DMS 273 (cell line): ENCODE results near the gene MED29.

Experiments used
- DNase-seq: peaks from one replicate; lab custom pipeline; 2025; ENCODE audit not compliant: unreplicated experiment; lab: John Stamatoyannopoulos, UW

The MED29 gene

DNA sequence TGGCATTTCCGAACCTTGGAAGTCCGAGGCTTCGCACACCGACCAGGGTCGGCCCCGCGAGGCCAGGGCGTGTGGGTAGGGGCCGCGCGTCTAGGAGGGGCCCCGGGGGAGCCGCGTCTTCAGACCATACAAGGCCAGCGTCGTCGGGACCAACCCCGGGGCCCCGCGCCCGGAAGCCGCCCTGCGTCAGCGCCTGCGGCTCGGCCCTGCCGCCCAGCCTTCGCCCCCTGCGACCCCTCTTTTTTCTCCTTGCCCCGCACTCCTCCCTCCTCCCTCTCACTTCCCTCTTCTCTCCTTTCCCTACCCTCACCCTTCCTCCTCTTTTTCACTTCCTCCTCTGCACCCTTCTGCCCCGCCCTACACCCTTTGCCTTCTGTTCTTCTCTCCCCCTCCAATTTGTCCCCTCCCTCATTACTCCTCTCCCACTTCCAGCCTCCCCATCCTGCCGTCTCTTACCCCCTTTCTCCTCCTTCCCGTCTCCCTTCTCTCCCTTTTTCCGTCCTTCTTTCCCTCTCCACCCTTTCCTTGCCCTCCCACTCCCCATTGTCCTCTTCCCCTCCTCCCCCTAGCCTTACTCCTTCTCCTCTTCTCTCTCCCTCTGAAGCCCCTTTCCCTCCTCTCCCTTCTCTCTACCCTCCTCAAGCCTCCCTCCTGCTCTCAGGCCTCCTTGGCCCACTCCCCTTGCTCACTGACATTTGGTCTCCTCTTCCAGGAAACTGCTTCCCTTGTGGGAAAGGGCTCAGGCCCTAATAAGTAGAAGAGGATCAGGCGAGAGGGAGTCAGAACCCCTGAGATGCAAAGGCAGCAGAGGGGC lies 19.0 kb downstream of the MED29 start:
- peak; percentile 71 for DNase-seq

DNA sequence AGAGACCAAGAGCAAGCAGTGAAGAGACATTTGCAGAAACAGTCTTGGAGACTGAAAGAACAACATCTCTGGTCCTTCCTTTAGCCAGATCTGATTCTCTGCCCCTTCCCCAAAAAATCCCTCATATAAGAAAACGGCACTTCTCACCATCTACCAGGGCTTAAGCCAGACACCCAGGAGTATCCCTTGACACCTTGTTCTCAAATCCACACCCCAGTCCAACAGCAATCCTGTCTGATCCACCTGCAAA lies 19.6 kb downstream of the MED29 start:
- DNase-seq: no peak

DNA sequence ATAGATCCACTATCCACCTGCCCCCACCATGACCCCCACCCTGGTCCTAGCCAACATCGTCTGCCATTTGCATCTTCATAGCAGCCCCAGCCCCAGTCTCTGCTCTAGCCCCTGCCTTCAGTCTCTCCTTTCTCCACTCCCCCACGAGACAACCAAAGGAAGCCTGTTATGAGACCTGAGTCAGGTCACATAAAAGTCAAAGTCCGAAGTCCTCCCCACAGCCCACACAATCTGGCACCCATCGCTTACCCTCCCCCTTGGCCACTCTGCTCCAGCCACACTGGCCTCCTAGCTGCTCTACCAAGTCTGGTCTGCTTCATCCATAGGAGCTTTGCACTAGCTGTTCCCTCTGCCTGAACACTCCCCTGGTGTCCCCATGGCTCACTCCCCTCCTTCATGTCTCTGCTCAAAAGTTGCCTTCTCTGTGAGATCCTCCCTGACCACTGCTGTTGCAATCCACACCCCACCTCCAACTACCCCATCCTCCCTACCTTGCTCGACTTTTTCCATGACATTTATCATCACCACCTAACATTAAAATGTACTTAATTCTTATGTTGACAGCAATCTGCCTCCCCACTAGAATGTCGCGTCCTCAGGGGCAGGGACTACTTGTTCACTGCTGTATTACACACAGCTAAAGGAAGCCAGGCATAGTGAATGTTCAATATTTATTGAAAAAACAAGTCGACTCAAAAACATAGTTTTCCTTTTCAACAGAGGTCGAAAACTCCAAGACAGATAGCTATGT lies 20.1 kb downstream of the MED29 start:
- DNase-seq: no peak

DNA sequence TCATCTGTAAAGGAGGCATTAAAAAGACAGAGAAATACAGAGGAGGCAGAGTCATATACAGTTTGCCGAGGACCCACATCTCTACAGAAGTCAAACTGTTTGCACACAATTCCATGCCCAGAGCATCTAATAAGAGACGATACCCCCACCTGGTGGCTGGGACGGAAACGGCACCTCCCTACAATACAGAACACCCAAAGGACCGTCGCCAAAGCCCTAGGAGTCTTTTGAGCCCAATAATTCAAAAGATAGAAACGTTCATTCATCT lies 20.6 kb downstream of the MED29 start:
- peak; percentile 96 for DNase-seq

DNA sequence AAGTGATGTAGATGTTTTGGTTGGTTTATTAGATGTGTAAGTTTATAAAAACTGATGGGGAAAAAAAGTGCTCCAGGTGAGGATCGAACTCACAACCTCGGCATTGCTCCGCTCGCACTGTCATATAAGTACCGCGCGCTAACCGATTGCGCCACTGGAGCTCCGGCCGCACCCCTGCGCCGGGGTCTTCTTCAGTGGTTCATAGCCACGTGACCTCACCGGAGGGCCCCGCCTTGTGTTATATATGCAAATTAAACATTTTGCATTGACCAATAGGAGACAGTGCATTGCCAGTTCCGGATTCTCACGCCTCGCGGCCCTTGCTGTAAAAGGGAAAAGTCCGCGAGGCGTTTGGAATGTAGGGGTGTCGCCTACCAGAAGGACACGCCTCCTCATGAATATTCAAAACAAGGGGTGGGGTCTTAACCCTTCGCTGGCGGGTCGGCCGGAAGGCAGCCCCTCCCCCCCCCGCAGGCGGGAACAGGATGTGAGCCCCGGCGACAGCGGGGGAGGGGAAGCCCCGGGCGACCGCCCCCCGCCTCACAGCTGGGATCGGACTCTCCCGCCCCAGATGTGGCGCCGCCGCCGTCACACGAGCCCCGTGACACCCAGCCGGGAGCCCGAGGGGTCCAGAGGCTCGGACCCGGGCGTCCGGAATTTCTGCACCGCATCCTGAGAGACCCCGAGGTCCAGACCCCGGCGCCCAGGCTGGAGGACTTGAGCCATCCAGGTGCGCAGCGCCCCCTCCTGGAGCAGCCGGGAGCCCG lies 21.1 kb downstream of the MED29 start, which contains the start of gene PLEKHG2:
Gene PLEKHG2 (plus strand): TSS at position 570 of the 767 bp plus-strand sequence. CDS start 1,418 bp downstream, outside the sequence.
- DNase-seq: peak; percentile 99

DNA sequence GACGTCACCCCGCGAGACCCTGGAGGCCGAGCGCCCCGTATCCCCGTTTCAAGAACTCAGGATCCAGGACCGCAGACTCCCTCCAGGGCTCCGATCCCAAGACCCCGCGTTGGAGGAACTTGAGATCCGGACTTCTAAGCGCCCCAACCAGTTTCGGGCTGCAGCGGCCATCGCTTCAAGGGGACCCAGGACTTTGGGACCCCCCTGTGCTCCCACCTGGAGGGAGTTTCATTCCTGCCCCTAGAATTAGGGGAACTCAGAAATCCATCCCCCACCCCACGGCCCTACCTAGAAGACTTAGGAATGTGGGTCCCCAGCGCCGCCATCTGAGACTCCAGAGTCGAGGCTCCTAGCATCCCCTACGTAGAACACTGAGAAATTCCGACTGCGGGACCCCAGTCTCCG lies 21.7 kb downstream of the MED29 start:
- DNase-seq: no peak

DNA sequence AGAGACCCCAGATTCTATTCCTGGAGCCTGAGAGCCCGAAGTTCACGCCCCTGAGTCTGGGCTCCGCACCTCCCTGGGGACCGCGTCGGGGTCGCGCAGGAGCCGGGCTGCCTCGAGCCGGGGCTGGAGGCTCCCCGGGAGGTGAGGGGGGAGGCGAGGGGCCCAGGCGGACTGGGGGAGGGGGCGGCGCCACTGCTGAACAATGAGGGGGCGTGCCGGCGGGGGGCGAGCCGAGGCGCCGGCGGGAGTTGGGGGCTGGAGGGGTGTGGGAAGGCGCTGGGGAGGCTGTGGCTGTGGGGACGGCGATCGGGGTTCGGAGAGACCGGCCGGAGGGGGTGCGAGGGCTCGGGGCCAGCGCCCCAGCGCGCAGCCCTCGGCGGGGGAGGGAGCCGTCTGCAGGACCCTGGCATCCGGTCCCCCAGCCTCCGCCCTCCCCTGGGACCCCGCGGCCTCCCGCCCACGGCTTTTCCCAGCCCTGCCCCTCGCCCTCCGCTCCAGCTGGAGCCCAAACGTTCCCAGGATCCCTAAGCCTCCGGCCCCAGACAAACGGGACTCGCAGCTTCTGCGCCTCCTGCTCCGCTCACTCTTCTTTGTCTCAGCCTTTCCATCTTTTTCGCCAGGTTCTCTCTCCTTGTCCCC lies 22.2 kb downstream of the MED29 start:
- DNase-seq: peak; percentile 80

DNA sequence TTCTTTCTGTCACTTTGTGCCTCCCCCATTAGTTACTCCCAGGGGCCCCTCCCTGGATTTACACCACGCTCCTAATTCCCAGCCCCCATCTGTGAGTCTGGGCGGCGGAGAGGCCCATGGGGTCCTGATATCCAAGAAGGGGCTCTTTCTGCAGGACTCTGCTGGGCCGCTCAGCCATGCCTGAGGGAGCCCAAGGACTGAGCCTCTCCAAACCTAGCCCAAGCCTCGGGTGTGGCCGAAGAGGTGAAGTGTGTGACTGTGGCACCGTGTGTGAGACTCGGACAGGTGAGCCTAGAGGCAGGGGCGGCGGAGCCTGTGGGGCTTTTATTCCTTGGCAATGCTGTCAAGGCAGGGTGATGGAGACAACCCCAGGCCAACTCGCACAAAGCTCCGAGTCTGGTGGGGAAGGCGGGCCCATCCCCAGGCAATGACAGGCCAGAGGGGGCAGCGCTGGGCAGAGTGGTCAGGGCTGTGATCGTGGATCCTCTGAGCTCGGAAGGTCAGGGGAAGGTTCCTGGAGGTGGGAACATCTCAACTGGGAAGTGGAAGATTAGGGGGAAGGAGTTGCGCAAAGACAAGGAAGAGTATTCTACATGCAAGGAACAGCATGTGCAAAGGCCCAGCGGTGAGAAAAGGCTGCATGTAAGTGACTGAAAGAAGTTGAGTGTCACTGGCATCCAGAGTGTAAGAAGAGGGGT lies 22.9 kb downstream of the MED29 start:
- DNase-seq: peak; percentile 39

DNA sequence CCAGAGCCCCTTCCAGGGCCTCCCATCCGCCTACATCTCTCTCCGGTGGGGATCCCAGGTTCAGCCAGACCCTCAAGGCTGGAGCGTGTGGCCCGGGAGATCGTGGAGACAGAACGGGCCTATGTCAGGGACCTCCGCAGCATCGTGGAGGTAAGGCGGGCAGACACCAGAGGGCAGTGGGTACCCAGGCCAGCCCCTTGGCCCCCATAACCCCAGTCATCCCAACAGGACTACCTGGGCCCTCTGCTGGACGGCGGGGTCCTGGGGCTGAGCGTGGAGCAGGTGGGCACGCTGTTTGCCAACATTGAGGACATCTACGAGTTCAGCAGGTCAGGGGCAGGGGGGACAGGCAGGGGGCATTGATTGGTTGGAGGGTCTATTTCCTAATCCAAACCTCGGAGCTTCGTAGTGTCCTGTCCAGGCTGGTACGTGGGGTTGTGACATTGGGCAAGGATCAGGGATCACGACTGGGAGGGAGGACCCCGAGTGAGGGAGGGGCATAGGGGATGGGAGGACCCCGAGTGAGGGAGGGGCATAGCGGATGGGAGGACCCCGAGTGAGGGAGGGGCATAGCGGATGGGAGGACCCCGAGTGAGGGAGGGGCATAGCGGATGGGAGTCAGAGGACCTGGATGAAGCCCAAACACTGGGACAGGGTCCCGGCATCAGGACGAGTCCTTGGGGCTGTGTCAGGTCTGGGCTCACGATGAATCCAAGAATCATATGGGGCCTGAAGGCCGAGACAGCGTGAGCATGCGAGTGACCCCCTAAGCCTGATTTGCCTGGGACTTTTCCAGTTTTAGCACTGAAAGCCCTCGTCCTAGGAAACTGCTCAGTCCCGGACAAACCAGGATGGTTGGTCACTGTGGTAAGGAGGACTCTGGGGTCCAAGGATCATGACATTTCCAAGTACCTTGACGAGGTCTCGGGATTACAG lies 24.2 kb downstream of the MED29 start:
- DNase-seq: no peak

DNA sequence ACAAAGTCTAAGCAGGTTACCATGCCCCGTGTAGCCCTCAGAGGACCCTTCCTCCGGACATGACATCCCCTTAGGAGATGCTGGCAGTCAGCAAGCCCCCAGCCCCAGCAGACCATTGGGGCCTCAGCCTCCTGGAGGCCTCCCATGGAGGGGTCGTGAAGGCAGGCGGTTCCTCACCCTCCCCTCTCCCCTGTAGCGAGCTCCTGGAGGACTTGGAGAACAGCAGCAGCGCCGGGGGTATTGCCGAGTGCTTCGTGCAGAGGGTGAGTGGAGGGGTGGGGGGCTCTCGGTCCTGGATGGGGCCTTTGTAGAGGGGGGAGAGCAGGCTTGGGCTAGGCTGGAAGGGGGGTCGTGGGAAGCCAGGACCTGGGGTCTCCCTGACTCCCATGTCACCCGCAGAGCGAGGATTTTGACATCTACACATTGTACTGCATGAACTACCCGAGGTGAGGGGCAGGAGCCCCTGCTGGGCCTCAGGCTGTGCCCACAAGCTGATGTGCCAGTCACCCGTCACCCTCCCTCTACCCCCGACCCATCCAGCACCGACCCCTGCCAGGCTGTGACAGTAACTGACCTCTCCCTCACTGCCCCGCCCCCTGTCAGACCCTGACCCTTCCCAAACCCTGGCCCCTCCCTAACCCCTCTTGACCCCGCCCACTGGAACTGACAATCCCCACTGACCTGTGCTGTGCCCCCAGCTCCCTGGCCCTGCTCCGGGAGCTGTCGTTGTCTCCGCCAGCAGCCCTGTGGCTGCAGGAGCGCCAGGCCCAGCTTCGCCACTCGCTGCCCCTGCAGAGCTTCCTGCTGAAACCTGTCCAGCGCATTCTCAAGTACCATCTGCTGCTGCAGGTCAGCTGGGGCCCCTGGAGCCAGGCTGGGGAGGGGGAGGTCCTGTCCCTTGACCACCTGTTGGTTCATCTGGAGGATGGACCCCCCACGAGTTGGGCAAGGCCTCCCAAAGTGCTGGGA lies 25.3 kb downstream of the MED29 start:
- DNase-seq: peak; percentile 65

DNA sequence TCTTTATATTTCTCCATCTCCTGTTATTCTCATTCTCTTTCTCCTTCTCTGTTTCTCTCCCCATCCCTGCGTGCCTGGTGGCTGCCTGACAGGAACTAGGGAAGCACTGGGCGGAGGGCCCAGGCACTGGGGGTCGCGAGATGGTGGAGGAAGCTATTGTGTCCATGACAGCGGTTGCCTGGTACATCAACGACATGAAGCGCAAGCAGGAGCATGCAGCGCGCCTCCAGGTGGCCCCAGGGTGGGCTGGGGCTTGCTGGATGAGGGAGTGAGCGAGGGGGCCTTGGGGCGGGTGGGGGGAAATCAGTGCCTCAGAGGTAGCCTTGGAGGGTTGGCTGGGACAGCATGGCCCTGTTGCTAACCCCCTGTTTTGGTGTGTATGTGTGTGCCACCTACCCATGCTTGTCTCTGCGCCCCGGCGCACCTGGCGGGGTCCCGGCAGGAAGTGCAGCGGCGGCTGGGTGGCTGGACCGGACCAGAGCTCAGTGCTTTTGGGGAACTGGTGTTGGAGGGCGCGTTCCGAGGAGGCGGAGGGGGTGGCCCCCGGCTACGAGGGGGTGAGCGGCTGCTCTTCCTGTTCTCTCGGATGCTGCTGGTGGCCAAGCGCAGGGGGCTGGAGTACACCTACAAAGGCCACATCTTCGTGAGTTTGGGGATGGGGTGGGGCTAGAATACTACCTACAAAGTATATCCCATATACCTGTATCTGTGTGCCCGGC lies 26.4 kb downstream of the MED29 start:
- DNase-seq: no peak

DNA sequence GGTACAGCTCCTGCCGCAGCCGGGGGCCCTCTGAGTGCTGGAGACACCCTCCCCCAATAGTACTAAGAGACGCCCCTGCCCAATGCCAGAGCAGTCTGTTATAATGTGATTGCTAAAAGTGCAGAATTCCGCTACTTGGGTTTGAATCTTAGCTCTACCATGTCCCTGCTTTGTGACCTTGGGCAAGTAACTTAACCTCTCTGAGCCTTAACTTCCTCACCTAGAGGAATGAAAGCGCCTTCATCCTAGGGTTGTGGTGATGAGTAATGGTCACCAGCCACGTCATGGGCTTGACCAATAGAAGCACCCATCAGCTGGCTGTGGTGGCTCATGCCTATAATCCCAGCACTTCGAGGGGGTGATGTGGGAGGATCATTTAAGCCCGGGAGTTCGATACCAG lies 27.8 kb downstream of the MED29 start:
- no peak for DNase-seq

DNA sequence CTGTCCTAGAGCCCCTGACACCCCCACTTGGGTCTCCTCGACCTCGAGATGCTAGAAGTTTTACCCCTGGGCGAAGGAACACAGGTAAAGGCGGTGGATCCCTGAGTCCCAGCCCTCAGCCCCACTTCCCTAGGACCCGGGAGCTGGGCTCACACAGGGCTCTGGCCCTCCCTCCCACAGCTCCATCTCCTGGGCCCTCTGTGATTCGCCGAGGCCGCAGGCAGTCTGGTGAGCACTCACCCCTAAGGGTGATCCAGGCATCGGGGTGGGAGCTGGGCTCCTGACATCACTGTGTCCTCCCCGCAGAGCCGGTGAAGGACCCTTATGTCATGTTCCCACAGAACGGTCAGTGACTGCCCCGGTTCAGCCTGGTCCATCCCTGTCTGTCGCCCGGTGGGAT lies 29.6 kb downstream of the MED29 start:
- no peak for DNase-seq

DNA sequence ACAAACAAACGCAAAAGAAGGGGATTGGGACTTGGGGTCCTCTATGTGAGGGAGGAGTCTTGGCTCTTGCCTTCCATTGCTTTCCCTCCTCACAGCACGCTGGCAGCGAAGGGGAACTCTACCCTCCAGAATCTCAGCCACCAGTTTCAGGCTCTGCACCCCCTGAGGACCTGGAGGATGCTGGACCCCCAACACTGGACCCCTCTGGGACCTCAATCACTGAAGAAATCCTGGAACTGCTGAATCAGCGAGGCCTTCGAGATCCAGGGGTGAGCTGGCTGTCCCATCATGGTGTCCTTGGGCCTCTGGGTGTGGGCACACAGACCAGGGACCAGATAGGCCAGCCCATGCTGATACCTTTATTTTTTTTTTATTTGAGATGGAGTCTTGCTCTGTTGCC lies 30.8 kb downstream of the MED29 start:
- DNase-seq: no peak

DNA sequence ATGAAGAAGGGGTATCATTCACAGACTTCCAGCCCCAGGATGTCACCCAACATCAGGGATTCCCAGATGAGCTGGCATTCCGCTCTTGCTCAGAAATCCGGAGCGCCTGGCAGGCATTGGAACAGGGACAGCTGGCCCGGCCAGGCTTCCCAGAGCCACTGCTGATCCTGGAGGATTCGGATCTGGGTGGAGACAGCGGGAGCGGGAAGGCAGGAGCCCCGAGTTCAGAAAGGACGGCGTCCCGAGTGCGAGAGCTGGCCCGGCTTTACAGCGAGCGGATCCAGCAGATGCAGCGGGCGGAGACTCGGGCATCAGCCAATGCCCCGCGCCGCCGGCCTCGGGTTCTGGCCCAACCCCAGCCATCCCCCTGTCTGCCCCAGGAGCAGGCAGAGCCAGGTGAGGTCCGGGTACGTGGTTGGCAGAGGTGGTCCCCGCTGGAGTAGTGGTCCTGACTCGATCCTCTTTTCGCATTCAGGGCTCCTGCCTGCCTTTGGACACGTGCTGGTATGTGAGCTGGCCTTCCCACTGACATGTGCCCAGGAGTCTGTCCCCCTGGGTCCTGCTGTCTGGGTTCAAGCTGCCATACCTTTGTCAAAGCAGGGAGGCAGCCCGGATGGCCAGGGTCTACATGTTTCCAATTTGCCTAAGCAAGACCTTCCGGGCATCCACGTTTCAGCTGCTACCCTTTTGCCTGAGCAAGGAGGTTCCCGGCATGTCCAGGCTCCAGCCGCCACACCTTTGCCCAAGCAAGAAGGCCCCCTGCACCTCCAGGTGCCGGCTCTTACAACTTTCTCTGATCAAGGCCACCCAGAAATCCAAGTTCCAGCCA lies 32.3 kb downstream of the MED29 start:
- no peak for DNase-seq

DNA sequence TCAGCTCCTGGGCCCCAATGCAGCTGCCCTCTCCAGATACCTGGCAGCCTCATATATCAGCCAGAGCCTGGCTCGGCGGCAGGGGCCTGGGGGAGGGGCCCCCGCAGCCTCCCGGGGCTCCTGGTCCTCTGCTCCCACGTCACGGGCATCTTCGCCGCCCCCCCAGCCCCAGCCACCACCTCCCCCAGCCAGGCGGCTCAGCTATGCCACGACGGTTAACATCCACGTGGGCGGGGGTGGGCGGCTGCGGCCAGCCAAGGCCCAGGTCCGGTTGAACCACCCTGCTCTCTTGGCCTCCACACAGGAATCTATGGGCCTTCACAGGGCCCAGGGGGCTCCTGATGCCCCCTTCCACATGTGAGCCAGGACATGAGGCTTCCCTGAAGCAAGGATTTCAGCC lies 33.8 kb downstream of the MED29 start:
- DNase-seq: no peak

DNA sequence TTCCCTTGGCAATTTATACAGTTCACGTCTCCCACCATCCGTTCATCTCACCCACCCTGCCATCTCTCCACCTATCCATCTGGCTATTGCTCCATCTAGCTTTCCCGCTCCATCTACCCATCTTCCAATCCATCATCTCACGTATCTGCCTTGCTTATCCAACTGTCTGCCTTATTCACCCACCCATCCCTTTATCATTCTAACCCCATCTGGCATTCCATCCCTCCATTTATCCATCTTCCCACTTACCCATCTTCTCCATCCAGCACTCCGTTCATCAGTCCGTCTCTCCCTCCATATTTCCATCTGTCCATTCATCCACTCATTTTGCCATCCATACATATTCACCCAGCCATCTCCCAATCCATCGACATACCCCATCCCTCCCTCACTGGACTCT lies 34.6 kb downstream of the MED29 start:
- DNase-seq: no peak
